IPS DF 6.9 (cell line): ENCODE results near the gene PRDM2.
"Not testable (repeated sequence)": the region's sequence is repeated elsewhere in the genome, so short reads cannot be mapped to it uniquely, and the experiment has no call there.

Source experiments
- DNase-seq: peaks from one replicate; pipeline ENCODE4 v3.0.0-alpha.2; 2013; ENCODE audit warnings: low read depth, low spot score
- H3K27ac ChIP-seq: one replicate; pipeline ENCODE4 v1.5.1; 2013; ENCODE audit warnings: low read length, control low read depth
- H3K27me3 ChIP-seq: 2 replicates; pipeline ENCODE4 v1.6.1; 2013; ENCODE audit warnings: mild to moderate bottlenecking, low read length; ENCODE audit not compliant: control insufficient read depth, insufficient read depth
- H3K36me3 ChIP-seq: 2 replicates; pipeline ENCODE4 v1.6.1; 2013; ENCODE audit warnings: low read length; ENCODE audit not compliant: control insufficient read depth, insufficient read depth
- H3K4me1 ChIP-seq: 2 replicates; pipeline ENCODE4 v1.6.1; 2013; ENCODE audit warnings: low read length; ENCODE audit not compliant: control insufficient read depth, insufficient read depth
- H3K4me3 ChIP-seq: 2 replicates; pipeline ENCODE4 v1.5.1; 2013; ENCODE audit warnings: mild to moderate bottlenecking, low read length
- H3K9me3 ChIP-seq: 2 replicates; pipeline ENCODE4 v1.6.1; 2013; ENCODE audit warnings: low read length, inconsistent platforms; ENCODE audit not compliant: control insufficient read depth, insufficient read depth
- whole genome bisulfite sequencing: extraction: QIAGEN DNeasy Blood & Tissue Kit; methylation state at CpG from one replicate; pipeline ENCODE4 v1.1.7; 2013; ENCODE audit warnings: mixed read lengths, missing lambda C conversion rate; ENCODE audit not compliant: insufficient read length, insufficient coverage; 5-methylcytosine and 5-hydroxymethylcytosine counted together

The PRDM2 gene

DNA sequence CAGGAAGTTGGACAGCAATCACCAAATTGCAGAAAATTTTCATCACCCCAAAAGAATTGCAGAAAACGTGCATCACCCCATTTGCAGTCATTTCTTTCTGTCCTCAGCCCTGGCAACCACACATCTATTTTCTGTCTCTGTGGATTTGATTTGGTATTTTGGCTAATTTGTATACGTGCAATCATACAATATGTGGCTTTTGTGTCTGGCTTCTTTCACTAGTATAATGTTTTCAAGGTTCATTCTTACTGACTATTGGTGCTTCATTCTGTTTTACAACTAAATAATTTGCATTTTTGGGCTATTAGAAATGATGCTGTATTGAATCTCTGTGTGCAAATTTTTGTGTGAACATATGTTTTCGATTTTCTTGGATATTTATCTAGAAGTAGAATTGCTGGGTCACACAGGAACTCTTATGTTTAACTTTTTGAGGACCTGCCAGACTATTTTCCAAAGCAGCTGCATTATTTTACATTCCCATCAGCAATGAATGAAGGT, 24.8 kb upstream of the PRDM2 start:
- Histone ChIP-seq H3K27me3 (no peaks in the 10 kb centered on the region), H3K4me1 (no peaks in the 10 kb centered on the region), H3K36me3 (no peaks in the 10 kb centered on the region), H3K9me3 (no peaks in the 10 kb centered on the region), H3K4me3 (no peak overlapping the region), H3K27ac (no peak overlapping the region)
- DNase-seq, result no peak
- WGBS, result no CpG with 5 or more reads among the region's 3 CpGs

DNA sequence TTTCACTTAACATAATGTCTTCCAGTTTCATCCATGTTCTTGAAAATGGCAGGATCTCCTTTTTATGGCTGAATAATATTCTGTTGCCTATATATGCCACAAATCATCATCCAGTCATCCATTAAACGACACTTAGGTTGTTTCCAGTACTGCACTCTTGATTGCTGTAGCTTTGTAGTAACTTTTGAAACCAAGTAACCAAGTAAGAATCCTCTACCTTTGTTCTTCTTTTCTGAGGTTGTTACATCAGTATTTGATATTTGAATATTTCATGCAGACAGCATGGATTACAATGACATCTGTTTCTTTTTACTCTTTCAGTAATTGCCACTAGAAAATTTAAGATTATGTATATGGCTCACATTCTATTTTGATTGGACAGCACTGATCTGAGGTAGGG, 22.1 kb upstream of the PRDM2 start:
- no CpG with 5 or more reads among the region's 1 CpG for WGBS
- Histone ChIP-seq H3K9me3 (no peaks in the 10 kb centered on the region), H3K27me3 (no peaks in the 10 kb centered on the region), H3K4me3 (no peak overlapping the region), H3K36me3 (no peaks in the 10 kb centered on the region), H3K27ac (no peak overlapping the region), H3K4me1 (no peaks in the 10 kb centered on the region)
- no peak for DNase-seq

DNA sequence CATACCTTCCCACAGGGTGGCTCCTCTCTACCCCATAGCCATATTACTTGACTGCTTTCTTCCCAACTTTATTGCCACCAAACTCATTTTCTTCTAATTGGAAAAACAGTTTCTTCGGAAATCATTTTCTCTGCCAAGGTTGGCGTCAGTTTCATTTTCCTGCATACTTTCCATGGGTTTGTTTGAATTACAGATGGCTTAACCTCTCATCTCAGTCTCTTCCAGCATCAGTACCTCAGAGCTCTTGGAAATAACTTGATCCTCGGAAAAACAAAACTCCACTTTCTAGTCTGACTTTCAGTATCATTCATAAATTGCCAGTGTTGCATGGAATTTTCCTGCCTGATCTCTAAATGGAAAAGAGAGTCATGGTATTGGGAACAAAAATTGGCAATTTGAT, 20.3 kb upstream of the PRDM2 start:
- no peaks in the 10 kb centered on the region for H3K27me3 ChIP-seq
- no peak overlapping the region for H3K4me3 ChIP-seq
- H3K27ac ChIP-seq, result no peak overlapping the region
- no CpG with 5 or more reads among the region's 3 CpGs for WGBS
- H3K4me1 ChIP-seq, result no peaks in the 10 kb centered on the region
- no peaks in the 10 kb centered on the region for H3K9me3 ChIP-seq
- H3K36me3 ChIP-seq, result no peaks in the 10 kb centered on the region
- no peak for DNase-seq

DNA sequence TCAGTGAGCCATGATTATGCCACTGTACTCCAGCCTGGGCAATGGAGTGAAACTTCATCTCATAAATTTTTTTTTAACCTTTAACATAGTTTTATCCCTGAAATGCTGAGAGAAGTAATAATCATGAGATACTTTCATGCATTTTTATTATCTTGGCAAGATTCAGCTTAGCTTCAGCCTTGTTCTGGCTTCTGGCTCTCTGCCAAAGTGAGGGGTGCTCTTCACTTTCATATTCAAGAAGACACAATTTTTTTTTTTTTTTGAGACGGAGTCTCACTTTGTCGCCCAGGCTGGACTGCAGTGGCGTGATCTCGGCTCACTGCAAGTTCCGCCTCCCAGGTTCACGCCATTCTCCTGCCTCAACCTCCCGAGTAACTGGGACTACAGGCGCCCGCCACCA, 19.4 kb upstream of the PRDM2 start:
- H3K9me3 ChIP-seq, H3K27me3 ChIP-seq, DNase-seq, H3K4me3 ChIP-seq, H3K36me3 ChIP-seq, H3K27ac ChIP-seq, H3K4me1 ChIP-seq: not testable (repeated sequence)
- no CpG with 5 or more reads among the region's 9 CpGs for WGBS

DNA sequence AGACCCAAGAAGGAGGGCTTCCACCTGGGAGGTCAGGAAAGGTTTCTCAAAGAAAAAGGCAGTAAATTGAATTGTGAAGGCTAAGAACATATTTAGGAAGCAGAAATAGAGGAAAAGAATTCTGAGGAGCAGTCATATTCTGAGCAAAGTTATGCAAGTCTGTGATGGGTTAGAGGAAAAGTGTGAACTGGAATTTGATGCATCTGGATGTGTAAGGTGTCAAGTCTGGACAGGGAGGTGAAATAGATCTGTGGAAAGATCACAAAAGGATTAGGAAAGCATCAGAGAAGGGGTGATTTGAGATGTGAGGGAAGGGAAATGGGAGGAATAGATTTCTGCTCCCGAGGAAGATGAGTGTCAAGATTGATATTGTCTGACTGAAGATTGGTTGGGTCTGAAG, 18.1 kb upstream of the PRDM2 start:
- no peaks in the 10 kb centered on the region for H3K36me3 ChIP-seq
- WGBS, result no CpG with 5 or more reads among the region's 1 CpG
- no peak for DNase-seq
- no peaks in the 10 kb centered on the region for H3K4me1 ChIP-seq
- no peaks in the 10 kb centered on the region for H3K9me3 ChIP-seq
- no peak overlapping the region for H3K27ac ChIP-seq
- H3K4me3 ChIP-seq, result no peak overlapping the region
- H3K27me3 ChIP-seq, result no peaks in the 10 kb centered on the region

DNA sequence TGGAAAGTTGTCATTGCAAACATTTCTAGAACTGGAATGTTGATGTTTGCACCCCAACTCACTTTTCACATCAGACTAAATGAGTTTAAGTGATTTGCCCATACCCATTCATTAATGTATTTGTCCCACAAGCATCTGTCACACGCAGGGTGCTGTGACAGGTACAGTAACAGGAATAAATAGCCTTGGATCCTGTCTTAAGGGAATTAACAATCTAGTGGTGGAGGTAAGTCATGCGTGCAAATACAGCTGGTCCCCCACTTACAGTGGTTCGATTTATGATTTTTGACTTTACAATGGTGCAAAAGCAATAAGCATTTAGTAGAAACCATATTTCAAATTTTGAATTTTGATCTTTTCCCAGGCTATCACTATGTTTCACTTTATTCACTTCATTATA, 17.5 kb upstream of the PRDM2 start:
- H3K36me3 ChIP-seq, result no peaks in the 10 kb centered on the region
- no peaks in the 10 kb centered on the region for H3K27me3 ChIP-seq
- no peak overlapping the region for H3K27ac ChIP-seq
- H3K4me3 ChIP-seq, result no peak overlapping the region
- no peaks in the 10 kb centered on the region for H3K9me3 ChIP-seq
- WGBS, result no CpG with 5 or more reads among the region's 3 CpGs
- no peaks in the 10 kb centered on the region for H3K4me1 ChIP-seq
- DNase-seq, result no peak

DNA sequence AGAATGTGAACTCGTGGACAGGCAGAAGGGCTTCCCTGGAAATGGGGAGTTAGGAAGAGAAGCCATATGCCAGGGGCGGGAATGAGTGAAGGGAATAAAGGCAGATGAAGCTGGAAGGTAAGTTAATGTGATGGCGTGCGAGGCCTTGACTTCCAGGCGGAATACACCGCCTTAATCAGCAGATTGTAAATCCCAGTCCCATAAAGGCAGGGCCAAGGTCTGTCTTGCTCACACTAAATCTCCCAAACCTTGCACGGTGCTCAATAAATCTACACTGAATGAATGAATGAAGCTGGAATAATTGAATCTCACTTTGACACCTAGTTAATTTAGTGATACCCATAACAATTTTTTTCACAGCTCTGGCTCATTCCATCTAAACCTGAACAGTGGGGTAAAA, 16.8 kb upstream of the PRDM2 start:
- Histone ChIP-seq H3K27ac (no peak overlapping the region), H3K36me3 (no peaks in the 10 kb centered on the region), H3K9me3 (no peaks in the 10 kb centered on the region), H3K4me1 (no peaks in the 10 kb centered on the region), H3K27me3 (no peaks in the 10 kb centered on the region), H3K4me3 (no peak overlapping the region)
- WGBS, result no CpG with 5 or more reads among the region's 7 CpGs
- no peak for DNase-seq

DNA sequence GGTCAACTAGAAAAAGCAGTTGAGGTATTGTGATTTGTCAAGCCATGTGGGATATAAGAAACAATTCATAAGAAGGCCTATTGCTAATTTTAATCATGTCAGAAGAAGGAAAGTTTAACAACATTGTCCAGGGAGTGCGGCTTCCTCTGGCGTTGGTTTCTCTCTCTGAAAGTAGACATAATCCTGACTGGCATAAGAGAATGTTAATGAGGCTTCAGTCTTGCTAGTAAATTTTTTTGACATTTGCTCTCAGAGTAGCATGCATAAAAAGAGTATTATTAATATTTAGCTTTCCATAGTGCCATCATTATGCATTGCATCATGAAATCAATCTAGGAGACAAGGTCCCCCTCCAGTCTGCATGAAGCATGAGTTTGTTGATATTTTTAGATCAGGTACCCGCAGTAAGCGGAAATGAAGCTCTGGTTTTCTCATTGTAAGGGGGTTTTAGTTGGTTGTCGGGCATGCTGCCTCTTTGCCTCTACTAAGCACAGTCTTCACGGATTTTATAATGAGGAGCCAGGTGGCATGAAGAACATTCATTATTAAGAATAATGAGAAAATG, 12.8 kb upstream of the PRDM2 start:
- H3K27me3 ChIP-seq, result no peaks in the 10 kb centered on the region
- WGBS, result no CpG with 5 or more reads among the region's 6 CpGs
- H3K36me3 ChIP-seq, result no peaks in the 10 kb centered on the region

DNA sequence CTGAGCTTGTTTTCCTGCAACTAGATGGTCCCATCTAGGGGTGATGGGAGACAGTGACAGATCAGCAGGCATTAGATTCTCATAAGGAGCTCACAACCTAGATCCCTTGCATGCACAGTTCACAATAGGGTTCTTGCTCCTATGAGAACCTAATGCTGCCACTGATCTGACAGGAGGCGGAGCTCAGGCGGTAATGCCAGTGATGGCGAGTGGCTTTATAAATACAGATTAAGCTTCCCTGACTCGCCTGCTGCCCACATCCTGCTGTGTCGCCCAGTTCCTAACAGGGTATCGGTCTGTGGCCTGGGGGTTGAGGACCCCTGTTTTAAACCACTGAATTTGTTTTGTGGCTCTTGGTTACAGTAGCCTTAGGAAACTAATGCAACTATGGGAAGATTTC, 6.9 kb upstream of the PRDM2 start:
- not testable (repeated sequence) for H3K27me3 ChIP-seq, DNase-seq, H3K4me1 ChIP-seq, H3K27ac ChIP-seq, H3K36me3 ChIP-seq, H3K9me3 ChIP-seq, H3K4me3 ChIP-seq
- no CpG with 5 or more reads among the region's 6 CpGs for WGBS

More for the DNA sequence above, 12.8 kb upstream of the PRDM2 start:
- H3K9me3 ChIP-seq, result no peaks in the 10 kb centered on the region
- no peak overlapping the region for H3K27ac ChIP-seq
- no peak overlapping the region for H3K4me3 ChIP-seq
- H3K4me1 ChIP-seq, result no peaks in the 10 kb centered on the region
- no peak for DNase-seq

DNA sequence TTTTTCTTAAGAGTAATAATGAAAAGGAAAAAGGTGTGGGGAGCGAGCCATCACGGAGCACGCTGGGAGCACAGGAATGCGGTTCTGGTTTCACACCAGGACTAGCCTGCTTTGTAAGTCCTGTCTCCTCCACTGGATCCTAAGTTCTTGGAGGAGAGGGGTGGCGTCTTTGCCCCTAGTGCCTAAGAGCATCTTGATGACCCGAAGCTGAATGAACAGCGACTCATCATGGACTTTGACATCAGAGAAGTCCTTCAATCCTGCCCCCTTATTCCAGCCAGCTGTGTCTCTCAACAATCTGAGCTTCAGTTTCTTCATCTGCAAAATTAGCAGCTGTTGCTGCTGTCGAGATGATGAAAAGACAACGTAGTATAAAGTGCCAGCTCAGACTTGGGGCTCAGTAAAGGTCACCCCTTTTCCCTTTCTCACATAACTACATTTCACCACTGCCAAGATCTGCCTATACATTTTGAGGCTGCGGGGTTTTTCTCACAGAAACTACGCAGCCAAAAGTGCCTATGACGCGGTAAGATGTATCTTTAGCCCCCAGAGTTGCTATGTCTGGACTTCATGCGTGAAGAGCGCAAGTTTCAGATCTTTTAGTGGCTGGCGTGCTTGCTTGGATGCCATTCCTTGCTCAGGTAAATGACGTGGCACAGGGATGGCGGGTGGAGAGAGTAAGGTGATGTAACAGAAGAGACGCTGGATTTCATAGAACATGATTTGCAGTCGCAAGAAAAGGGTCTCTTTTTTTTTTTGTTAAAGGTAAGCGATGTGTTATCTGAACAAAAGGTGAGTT, 4.9 kb upstream of the PRDM2 start:
- Histone ChIP-seq H3K27me3 (peaks cover 2% of the 10 kb centered on the region; the same call in 1 of the 2 replicates), H3K27ac (no peak overlapping the region), H3K9me3 (no peaks in the 10 kb centered on the region), H3K4me3 (no peak overlapping the region), H3K4me1 (no peaks in the 10 kb centered on the region), H3K36me3 (no peaks in the 10 kb centered on the region)
- no peak for DNase-seq
- no CpG with 5 or more reads among the region's 21 CpGs for WGBS

DNA sequence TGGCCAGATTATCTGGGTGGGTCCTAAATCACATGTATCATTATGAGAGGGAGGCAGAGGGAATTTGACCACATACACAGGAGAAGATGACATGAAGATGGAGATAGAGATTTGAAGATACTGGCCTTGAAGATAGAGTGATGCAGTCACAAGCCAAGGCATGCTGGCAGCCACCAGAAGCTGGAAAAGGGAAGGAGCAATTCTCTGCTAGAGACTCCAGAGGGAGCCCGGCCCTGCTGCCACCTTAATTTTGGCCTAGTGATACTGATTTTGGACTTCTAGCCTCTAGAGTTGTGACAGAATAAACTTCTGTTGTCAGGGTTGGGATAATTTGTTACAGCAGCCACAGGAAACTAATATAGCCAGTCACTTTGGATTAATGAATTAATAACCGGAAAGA, 2.2 kb upstream of the PRDM2 start:
- Histone ChIP-seq H3K4me1 (no peaks in the 10 kb centered on the region), H3K36me3 (no peaks in the 10 kb centered on the region), H3K4me3 (no peak overlapping the region), H3K9me3 (no peaks in the 10 kb centered on the region), H3K27ac (no peak overlapping the region), H3K27me3 (peaks cover 2% of the 10 kb centered on the region; the same call in 1 of the 2 replicates)
- no CpG with 5 or more reads among the region's 2 CpGs for WGBS
- no peak for DNase-seq
